GM19193 (cell line): ENCODE data around the gene ANKRD1.

Experiments used
- POLR2A ChIP-seq: IDR thresholded peaks from 4 replicates; pipeline ENCODE4 v1.6.1; 2011; ENCODE audit not compliant: insufficient read depth, insufficient read length; ENCODE audit errors: extremely low read depth

ANKRD1 gene

GRCh38 chr10:90923111-90923731, 2.3 kb upstream of the ANKRD1 start:
- no peak for TF ChIP-seq POLR2A

GRCh38 chr10:90921906-90922305, 1.0 kb upstream of the ANKRD1 start:
- TF ChIP-seq POLR2A, result no peak

- TF ChIP-seq POLR2A, result no peak
These were observed 958 bp downstream of the ANKRD1 start for GRCh38 chr10:90919683-90920574.

GRCh38 chr10:90917968-90918318, 2.9 kb downstream of the ANKRD1 start:
- TF ChIP-seq POLR2A, result no peak

GRCh38 chr10:90917238-90917967, 3.5 kb downstream of the ANKRD1 start:
- TF ChIP-seq POLR2A, result no peak

GRCh38 chr10:90916392-90917237, 4.3 kb downstream of the ANKRD1 start:
- no peak for TF ChIP-seq POLR2A

GRCh38 chr10:90915766-90916075, 5.2 kb downstream of the ANKRD1 start:
- TF ChIP-seq POLR2A, result no peak

GRCh38 chr10:90914992-90915765, 5.7 kb downstream of the ANKRD1 start:
- TF ChIP-seq POLR2A, result no peak

- no peak for TF ChIP-seq POLR2A
These were observed 7.0 kb downstream of the ANKRD1 start for GRCh38 chr10:90913774-90914420.

- TF ChIP-seq POLR2A, result no peak
These were observed 7.9 kb downstream of the ANKRD1 start for GRCh38 chr10:90912854-90913479.

GRCh38 chr10:90912174-90912573, 8.7 kb downstream of the ANKRD1 start:
- TF ChIP-seq POLR2A, result no peak

GRCh38 chr10:90911133-90912051, 9.5 kb downstream of the ANKRD1 start:
- TF ChIP-seq POLR2A, result no peak
